KOPT-K1 (cell line): ENCODE results near the gene DBT.
"Not testable (repeated sequence)": the region's sequence is repeated elsewhere in the genome, so short reads cannot be mapped to it uniquely, and the experiment has no call there.

Experiments used
- H3K27ac ChIP-seq: fragments of 200-600 bp; sonication (generic); 2 replicates; pipeline ENCODE4 v1.5.1; 2016; ENCODE audit warnings: antibody characterized with exemption, mild to moderate bottlenecking, low read depth, low read length; ENCODE audit not compliant: poor library complexity, severe bottlenecking
- H3K36me3 ChIP-seq: fragments of 200-600 bp; sonication (generic); 2 replicates; pipeline ENCODE4 v1.5.1; 2017; ENCODE audit warnings: antibody characterized with exemption, mild to moderate bottlenecking, low read length, moderate library complexity; ENCODE audit not compliant: insufficient read depth
- H3K9me3 ChIP-seq: fragments of 200-600 bp; sonication (generic); 2 replicates; pipeline ENCODE4 v1.5.1; 2017; ENCODE audit warnings: antibody characterized with exemption, low read length, mild to moderate bottlenecking; ENCODE audit not compliant: insufficient read depth, poor library complexity, severe bottlenecking

Gene DBT

DNA sequence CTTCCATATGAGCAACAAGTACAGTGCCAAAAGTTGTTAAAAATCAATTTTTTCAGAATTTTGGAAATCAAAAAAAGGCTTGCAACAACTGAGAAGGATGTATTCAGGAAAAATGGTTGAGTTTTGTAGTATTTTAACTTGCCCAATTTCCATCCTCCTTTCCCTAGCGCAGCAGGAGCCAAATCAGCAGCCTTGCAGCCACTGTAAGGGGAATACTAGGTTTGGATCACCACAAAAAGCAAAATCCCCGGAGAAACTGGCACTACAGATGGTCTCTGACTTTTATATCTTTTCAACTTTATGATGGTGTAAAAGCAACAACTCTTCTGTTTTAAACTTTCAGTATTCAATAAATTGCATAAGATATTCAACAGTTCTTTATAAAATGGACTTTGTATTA, 17.9 kb downstream of the DBT start:
- H3K27ac ChIP-seq = no peak overlapping the region
- peaks cover 78% of the 10 kb centered on the region for H3K36me3 ChIP-seq
- no peaks in the 10 kb centered on the region for H3K9me3 ChIP-seq

DNA sequence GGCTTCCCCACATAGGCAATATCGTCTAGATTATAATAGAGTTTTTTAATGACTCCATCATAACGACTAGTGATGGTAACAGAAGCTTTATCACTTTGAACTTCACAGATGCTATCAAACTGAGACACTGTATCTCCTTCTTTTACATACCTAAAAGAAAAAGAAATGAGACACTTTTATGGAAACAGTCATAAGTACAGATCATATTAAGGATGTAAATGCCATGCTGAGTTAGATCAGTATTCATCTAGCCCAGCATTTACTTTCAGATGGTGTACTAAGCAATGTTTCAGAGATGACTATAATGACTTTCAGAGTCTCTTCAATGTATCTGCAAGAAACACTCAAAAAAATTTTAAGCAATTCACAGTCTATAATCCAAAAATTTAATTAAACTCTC, 18.9 kb downstream of the DBT start:
- H3K27ac ChIP-seq = no peak overlapping the region
- H3K36me3 ChIP-seq = peaks cover 75% of the 10 kb centered on the region
- H3K9me3 ChIP-seq = no peaks in the 10 kb centered on the region

DNA sequence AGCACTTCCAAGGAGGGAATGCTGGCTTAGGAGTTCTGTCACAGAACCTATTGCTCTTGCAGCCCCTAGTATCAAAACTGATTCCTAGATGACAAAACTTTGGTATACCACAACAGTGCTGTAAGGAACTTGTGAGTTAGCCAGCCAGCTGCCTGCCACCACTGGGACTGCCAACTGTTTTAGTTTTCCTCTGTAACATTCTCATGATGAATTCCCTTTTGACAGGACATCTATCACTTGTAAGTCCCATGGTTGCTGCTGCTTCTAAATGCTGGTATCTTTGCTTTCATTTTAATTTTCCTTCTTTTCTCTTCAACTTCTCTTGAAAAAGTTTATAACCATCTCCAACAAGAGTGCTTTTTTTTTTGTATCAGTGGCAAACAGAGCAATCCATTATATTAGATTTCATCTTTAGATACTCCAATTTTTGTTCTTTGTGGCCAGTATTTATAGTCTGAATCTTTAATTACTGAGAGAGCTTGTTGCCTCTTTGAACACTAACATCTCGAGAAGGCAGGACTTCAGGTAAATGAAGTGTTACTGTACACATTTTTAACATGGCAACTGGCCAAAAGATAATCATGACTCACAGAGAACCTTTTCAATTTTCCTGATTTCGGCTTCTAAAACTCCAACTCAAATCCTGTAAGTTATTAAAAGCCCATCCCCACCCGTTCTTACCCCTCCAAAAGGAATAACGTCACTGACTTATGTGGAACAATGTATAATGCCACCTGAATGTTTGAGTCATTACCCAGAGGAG, 19.8 kb downstream of the DBT start:
- H3K36me3 ChIP-seq = peaks cover 71% of the 10 kb centered on the region
- no peak overlapping the region for H3K27ac ChIP-seq
- no peaks in the 10 kb centered on the region for H3K9me3 ChIP-seq

DNA sequence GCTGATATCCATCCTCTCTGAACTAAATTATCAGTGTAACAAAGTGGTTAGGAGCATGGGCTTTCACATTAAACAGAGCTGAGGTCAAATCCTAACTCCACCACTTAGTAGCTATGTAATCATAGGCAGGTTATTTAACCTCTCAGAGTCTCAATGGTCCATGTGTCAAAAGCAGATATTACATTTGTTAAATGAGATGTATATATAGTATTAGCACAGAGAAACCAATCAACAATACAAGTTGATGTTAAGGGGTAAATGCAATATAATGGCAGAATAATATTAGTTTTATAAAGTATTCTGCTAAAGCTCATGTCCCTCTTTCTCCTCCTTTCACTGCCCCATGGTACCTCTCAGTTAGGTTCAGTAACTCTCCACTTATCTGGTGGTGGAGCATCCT, 27.2 kb downstream of the DBT start:
- no peak overlapping the region for H3K27ac ChIP-seq

DNA sequence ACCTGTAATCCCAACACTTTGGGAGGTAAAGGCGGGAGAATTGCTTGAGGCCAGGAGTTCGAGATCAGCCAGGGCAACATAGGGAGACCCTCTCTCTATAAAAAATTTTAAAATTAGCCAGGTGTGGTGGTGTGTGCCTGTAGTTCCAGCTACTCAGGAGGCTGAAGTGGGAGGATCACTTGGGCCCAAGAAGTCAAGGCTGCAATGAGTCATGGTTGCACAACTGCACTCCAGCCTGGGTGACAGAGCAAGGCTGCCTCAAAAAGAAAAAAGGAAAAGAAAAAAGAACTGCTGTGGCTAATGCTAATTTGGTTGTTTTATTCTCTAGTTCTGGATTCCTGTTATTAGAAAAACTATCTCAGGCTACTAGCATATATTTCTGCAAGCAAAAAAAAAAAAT, 29.8 kb downstream of the DBT start:
- H3K9me3 ChIP-seq = no peaks in the 10 kb centered on the region
- no peak overlapping the region for H3K27ac ChIP-seq
- H3K36me3 ChIP-seq = peaks cover 33% of the 10 kb centered on the region

More for the DNA sequence above, 27.2 kb downstream of the DBT start:
- peaks cover 16% of the 10 kb centered on the region for H3K36me3 ChIP-seq
- H3K9me3 ChIP-seq = no peaks in the 10 kb centered on the region

DNA sequence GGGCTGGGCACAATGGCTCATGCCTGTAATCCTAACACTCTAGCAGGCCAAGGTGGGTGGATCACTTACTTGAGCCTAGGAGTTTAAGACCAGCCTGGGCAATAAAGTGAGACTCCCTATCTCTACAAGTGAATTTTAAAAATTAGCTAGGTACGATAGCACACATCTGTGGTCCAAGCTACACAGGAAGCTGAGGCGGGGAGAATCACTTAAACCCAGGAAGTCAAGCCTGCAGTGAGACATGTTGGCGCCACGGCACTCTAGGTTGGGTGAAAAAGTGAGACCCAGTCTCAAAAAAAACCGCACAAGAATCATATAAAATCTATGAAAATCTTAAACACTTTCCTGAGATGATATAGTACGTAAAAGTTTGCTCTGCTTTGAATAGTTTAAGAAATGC, 30.2 kb downstream of the DBT start:
- Histone ChIP-seq H3K27ac (no peak overlapping the region), H3K36me3 (peaks cover 38% of the 10 kb centered on the region), H3K9me3 (no peaks in the 10 kb centered on the region)

DNA sequence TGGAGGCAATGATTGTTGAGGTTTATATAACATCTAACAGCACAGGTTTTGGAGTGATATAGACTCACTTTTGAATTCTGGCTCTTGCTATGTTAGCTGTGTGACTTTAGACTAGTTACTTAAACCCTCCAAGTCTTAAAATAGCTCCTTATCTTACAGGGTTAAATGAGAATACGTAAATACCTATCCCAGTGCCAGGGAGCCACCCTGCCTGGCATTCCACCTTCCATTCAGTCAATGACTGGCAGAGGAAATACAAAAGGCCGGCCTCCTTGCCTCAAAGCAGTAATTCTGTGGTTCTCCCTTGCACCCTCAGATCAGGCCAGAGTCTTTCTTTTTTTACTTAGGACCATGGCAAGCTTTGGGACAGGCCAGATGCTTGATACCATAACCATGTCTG, 31.8 kb downstream of the DBT start:
- H3K27ac ChIP-seq = no peak overlapping the region
- H3K36me3 ChIP-seq = peaks cover 54% of the 10 kb centered on the region

DNA sequence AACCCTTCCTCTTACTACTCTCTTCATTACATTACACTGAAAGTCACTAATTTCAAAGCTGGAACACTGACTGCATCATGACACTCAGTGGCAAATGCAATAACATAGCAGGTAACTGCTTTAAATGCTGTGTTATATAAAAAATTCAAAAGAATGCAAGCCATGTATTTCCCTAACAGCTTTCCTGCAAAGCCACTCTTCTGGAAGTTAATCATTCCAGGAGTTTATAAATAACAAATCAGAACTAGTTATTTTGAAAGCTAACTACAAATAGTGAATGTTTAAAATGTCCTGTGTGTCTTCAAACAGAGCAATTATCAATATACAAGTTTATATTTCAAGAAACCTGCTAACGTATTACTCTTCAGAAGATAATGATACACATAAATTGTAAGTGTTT, 34.5 kb downstream of the DBT start:
- Histone ChIP-seq H3K9me3 (no peaks in the 10 kb centered on the region), H3K27ac (no peak overlapping the region), H3K36me3 (peaks cover 81% of the 10 kb centered on the region)

More for the DNA sequence above, 31.8 kb downstream of the DBT start:
- H3K9me3 ChIP-seq = no peaks in the 10 kb centered on the region

DNA sequence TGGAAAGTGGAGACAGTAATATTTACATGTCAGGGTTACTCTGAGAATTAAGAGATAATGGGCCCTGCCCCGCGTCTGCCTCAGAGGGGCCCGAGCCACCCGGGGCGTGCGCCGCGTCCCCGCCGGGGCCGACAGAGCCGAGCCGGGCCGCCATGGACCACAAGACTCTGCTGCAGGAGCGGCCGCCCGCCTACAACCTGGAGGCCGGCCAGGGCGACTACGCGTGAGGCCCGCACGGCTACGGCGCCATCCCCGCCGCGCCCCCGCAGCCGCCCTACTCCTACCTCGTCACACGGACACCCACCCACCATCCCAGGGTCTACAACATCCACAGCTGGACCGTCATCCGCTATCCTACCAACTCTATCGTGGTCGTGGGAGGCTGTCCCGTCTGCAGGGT, 36.5 kb downstream of the DBT start:
- H3K27ac ChIP-seq = no peak overlapping the region
- H3K36me3 ChIP-seq = peaks cover 81% of the 10 kb centered on the region
- no peaks in the 10 kb centered on the region for H3K9me3 ChIP-seq

DNA sequence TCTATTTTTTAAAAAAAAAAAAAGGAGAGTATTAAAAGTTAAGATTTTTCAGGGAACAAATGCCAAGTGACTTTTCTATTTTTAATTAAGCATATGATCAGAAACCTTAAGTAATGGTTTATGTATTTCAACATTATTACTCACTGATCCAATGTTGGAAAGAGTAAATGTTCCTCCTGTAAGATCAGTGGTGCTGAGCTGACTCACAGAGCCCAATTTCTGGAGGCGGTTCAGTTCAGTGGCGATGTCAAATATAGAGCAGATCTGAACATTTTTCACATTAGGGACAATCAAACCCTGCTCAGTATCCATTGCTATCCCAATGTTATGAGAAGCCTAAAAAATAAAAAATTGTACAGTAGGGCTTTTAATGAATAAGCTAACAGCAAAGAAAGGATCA, 43.3 kb downstream of the DBT start:
- Histone ChIP-seq H3K36me3 (peaks cover 69% of the 10 kb centered on the region), H3K27ac (no peak overlapping the region), H3K9me3 (peaks cover 22% of the 10 kb centered on the region)

DNA sequence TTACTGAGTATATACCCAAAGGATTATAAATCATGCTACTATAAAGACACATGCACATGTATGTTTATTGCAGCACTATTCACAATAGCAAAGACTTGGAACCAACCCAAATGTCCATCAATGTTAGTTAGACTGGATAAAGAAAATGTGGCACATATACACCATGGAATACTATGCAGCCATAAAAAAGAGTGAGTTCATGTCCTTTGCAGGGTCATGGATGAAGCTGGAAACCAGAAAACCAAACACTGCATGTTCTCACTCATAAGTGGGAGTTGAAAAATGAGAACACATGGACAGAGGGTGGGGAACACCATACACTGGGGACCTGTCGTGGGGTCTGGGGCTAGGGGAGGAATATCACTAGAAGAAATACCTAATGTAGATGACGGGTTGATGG, 44.0 kb downstream of the DBT start:
- Histone ChIP-seq H3K9me3 (peaks cover 24% of the 10 kb centered on the region), H3K36me3 (peaks cover 69% of the 10 kb centered on the region)
- not testable (repeated sequence) for H3K27ac ChIP-seq

DNA sequence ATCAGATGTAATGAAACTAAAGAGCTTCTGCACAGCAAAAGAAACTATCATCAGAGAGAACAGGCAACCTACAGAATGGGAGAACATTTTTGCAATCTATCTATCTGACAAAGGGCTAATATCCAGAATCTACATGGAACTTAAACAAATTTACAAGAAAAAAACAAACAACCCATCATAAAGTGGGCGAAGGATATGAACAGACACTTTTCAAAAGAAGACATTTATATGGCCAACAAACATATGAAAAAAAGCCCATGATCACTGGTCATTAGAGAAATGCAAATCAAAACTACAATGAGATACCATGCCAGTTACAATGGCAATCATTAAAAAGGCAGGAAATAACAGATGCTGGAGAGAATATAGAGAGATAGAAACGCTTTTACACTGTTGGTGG, 44.5 kb downstream of the DBT start:
- peaks cover 69% of the 10 kb centered on the region for H3K36me3 ChIP-seq
- peaks cover 24% of the 10 kb centered on the region for H3K9me3 ChIP-seq
- not testable (repeated sequence) for H3K27ac ChIP-seq

DNA sequence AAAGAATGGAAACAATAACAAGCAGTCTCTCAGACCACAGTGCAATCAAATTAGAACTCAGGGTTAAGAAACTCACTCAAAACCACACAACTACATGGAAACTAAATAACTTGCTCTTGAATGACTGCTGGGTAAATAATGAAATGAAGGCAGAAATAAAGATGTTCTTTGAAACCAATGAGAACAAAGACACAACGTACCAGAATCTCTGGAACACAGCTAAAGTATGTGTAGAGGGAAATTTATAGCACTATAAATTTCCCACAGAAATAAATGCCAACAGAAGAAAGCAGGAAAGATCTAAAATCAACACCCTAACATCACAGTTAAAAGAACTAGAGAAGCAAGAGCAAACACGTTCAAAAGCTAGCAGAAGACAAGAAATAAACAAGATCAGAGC, 46.9 kb downstream of the DBT start:
- H3K27ac ChIP-seq = not testable (repeated sequence)
- H3K36me3 ChIP-seq = peaks cover 77% of the 10 kb centered on the region
- peaks cover 24% of the 10 kb centered on the region for H3K9me3 ChIP-seq

DNA sequence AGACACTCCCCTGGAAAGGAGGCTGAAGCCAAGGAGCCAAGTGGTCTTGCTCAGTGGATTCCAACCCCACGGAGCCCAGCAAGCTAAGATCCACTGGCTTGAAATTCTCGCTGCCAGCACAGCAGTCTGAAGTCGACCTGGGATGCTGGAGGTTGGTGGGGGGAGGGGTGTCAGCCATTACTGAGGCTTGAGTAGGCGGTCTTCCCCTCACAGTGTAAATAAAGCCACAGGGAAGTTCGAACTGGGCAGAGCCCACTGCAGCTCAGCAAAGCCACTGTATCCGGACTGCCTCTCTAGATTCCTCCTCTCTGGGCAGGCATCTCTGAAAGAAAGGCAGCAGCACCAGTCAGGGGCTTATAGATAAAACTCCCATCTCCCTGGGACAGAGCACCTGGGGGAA, 49.6 kb downstream of the DBT start:
- not testable (repeated sequence) for H3K27ac ChIP-seq
- H3K9me3 ChIP-seq = peaks cover 16% of the 10 kb centered on the region
- H3K36me3 ChIP-seq = peaks cover 73% of the 10 kb centered on the region

DNA sequence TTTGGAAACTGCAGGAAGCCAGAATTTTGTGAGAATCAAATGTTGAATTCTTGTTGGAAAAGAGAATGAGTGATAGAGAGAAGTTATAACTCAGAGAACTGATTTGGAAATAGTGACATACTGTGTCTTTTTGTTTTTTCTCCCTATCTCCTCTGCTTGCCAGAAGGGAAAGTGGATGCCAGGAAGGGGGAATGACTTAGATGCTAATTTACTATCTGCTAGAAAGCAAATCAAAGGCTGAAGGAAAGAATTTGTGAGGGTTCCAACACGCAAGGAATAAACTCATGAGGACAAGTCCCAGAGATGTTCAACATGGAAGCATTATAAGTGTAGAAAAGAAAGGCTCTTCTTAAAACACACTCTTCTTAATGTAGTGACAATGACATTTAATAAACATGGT, 51.0 kb downstream of the DBT start:
- Histone ChIP-seq H3K9me3 (peaks cover 14% of the 10 kb centered on the region), H3K36me3 (peaks cover 82% of the 10 kb centered on the region), H3K27ac (no peak overlapping the region)

DNA sequence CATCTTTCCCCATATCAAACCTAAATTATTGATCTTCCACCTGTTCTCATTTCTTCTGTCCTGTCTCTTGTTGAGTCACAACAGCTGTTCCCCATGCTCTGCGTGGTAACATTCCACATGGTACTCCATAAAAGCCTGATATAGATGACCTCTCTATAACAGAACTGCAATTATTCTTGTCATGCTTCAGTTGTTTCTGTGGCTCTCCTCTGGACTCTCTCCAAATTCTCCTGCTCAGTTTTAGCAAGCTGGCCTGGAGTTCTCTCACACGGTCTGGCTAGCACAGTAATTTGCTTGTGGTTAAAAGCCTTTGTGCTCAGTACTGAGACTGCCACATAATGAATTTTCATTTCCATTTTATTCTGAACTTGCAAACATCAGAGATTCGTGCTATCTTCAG, 61.0 kb downstream of the DBT start:
- Histone ChIP-seq H3K9me3 (no peaks in the 10 kb centered on the region), H3K27ac (no peak overlapping the region), H3K36me3 (no peaks in the 10 kb centered on the region)
